HepG2 (cell line): ENCODE measurements around the gene INO80. TPM values are rescaled to one million over a fixed set of nuclear protein-coding genes. Genes with fewer than 3 reads are reported as not detected.

Source experiments
- ATRX ChIP-seq: sonication (generic); formaldehyde crosslinking; IDR thresholded peaks from 2 replicates; pipeline ENCODE4 v1.4.0; 2020; ENCODE audit warnings: missing genetic modification reagents, borderline replicate concordance
- BORCS8-MEF2B ChIP-seq: sonication (generic); formaldehyde crosslinking; IDR thresholded peaks from 2 replicates; pipeline ENCODE4 v1.8.0; 2022; ENCODE audit warnings: mild to moderate bottlenecking, missing genetic modification reagents
- CEBPG ChIP-seq: IDR thresholded peaks from 2 replicates; pipeline ENCODE4 v1.6.1; 2016
- DMAP1 ChIP-seq: IDR thresholded peaks from 2 replicates; pipeline ENCODE4 v1.6.1; 2016
- HDAC2 ChIP-seq: sonication (generic); formaldehyde crosslinking; IDR thresholded peaks from 2 replicates; pipeline ENCODE4 v1.4.0; 2020; ENCODE audit warnings: missing genetic modification reagents
- IRF2 ChIP-seq: IDR thresholded peaks from 2 replicates; pipeline ENCODE4 v1.6.1; 2018; ENCODE audit warnings: missing genetic modification reagents, missing compliant biosample characterization
- KLF9 ChIP-seq: IDR thresholded peaks from 2 replicates; pipeline ENCODE4 v1.6.1; 2016; ENCODE audit warnings: low read depth
- POLR2G ChIP-seq: fragments of 200-400 bp; formaldehyde crosslinking; IDR thresholded peaks from 2 replicates; pipeline ENCODE4 v1.6.1; 2018; ENCODE audit warnings: mild to moderate bottlenecking, low read depth, low read length, moderate library complexity
- RBFOX2 ChIP-seq: fragments of 200-400 bp; formaldehyde crosslinking; IDR thresholded peaks from 2 replicates; pipeline ENCODE4 v1.6.1; 2017; ENCODE audit warnings: low read depth, mild to moderate bottlenecking, low read length
- RBM39 ChIP-seq: fragments of 200-400 bp; formaldehyde crosslinking; IDR thresholded peaks from one replicate; pipeline ENCODE4 v1.6.1; 2018; ENCODE audit warnings: antibody characterized with exemption, mild to moderate bottlenecking, low read depth, low read length; ENCODE audit not compliant: poor library complexity, severe bottlenecking
- REL ChIP-seq: sonication (generic); formaldehyde crosslinking; conservative IDR thresholded peaks from 2 replicates; pipeline ENCODE4 v1.8.0; 2022; ENCODE audit warnings: mild to moderate bottlenecking, missing genetic modification reagents, moderate library complexity
- SOX13 ChIP-seq, 3 experiments: fragments of 450-650 bp in 1 of 3; sonication (generic) in 1 of 3; formaldehyde crosslinking in 1 of 3; IDR thresholded peaks in 2 of 3; conservative IDR thresholded peaks in 1 of 3; 2 replicates each; pipeline versions ENCODE4 v1.5.0 to v1.6.1; 2016 to 2020; ENCODE audit warnings: antibody characterized with exemption in 1 of 3, mild to moderate bottlenecking in 1 of 3, missing compliant biosample characterization in 1 of 3, missing genetic modification reagents in 1 of 3, moderate library complexity in 1 of 3
- TCF12 ChIP-seq, 2 experiments: fragments of 450-650 bp in 1 of 2; sonication (generic) in 1 of 2; formaldehyde crosslinking in 1 of 2; IDR thresholded peaks; 2 replicates each; pipeline versions ENCODE4 v1.6.1 to v1.8.0; 2017 to 2022; ENCODE audit warnings: antibody characterized with exemption in 1 of 2, mild to moderate bottlenecking in 1 of 2, missing genetic modification reagents in 1 of 2, moderate library complexity in 1 of 2
- ZBTB8A ChIP-seq: sonication (generic); formaldehyde crosslinking; IDR thresholded peaks from 2 replicates; pipeline ENCODE4 v1.4.0; 2020; ENCODE audit warnings: mild to moderate bottlenecking, low read depth, missing genetic modification reagents, borderline replicate concordance
- ZFYVE20 ChIP-seq: sonication (generic); formaldehyde crosslinking; IDR thresholded peaks from 2 replicates; pipeline ENCODE4 v1.8.0; 2023; ENCODE audit warnings: low read depth, mild to moderate bottlenecking, moderate library complexity, missing genetic modification reagents, borderline replicate concordance
- ZNF543 ChIP-seq: sonication (generic); formaldehyde crosslinking; IDR thresholded peaks from 2 replicates; pipeline ENCODE4 v1.4.0; 2020; ENCODE audit warnings: mild to moderate bottlenecking, missing genetic modification reagents
- ZNF550 ChIP-seq: sonication (generic); formaldehyde crosslinking; IDR thresholded peaks from 2 replicates; pipeline ENCODE4 v1.4.0; 2020; ENCODE audit warnings: mild to moderate bottlenecking, missing genetic modification reagents, borderline replicate concordance
- ZNF598 ChIP-seq: sonication (generic); formaldehyde crosslinking; IDR thresholded peaks from 2 replicates; pipeline ENCODE4 v1.5.1; 2020; ENCODE audit warnings: mild to moderate bottlenecking, missing genetic modification reagents, borderline replicate concordance
- ZNF670 ChIP-seq: sonication (generic); formaldehyde crosslinking; IDR thresholded peaks from 2 replicates; pipeline ENCODE4 v1.8.0; 2022; ENCODE audit warnings: mild to moderate bottlenecking, missing genetic modification reagents, borderline replicate concordance
- ZNF777 ChIP-seq: sonication (generic); formaldehyde crosslinking; IDR thresholded peaks from 2 replicates; pipeline ENCODE4 v1.4.0; 2020; ENCODE audit warnings: missing genetic modification reagents
- ZNF879 ChIP-seq: sonication (generic); formaldehyde crosslinking; IDR thresholded peaks from 2 replicates; pipeline ENCODE4 v1.8.1; 2023; ENCODE audit warnings: missing genetic modification reagents
- ZSCAN12 ChIP-seq: sonication (generic); formaldehyde crosslinking; IDR thresholded peaks from 2 replicates; pipeline ENCODE4 v1.9.0; 2021; ENCODE audit warnings: mild to moderate bottlenecking, missing genetic modification reagents
- polyA plus RNA-seq, 8 experiments: library from polyadenylated mRNA; depleted of rRNA in 3 of 8; stranded (reverse) in 7 of 8; unstranded in 1 of 8; fragments of >200 nt; fragmentation: Illumina TruSeq in 4 of 8; extraction: Trizol in 4 of 8; gene quantifications; 2 replicates each; pipeline versions ENCODE4 v1.2.1 to v1.2.3, GENCODE V29; 2011 to 2016; ENCODE audit warnings: low read depth in 4 of 8, missing spikeins in 1 of 8, mixed read lengths in 1 of 8; ENCODE audit not compliant: insufficient read depth in 1 of 8
- total RNA-seq, 5 experiments: library from RNA; depleted of rRNA; stranded (reverse); fragments of >200 nt; fragmentation: Illumina TruSeq; extraction: Trizol; gene quantifications; 2 replicates each; pipeline ENCODE4 v1.2.3, GENCODE V29; 2016; ENCODE audit warnings: low read depth in 1 of 5
- TF ChIP-seq, protein P1 (sequence below): sonication (generic); formaldehyde crosslinking; IDR thresholded peaks from 2 replicates; pipeline ENCODE4 v1.4.0; 2020; ENCODE audit warnings: mild to moderate bottlenecking, missing genetic modification reagents
- TF ChIP-seq, protein P2 (sequence below): sonication (generic); formaldehyde crosslinking; IDR thresholded peaks from 2 replicates; pipeline ENCODE4 v1.9.0; 2021; ENCODE audit warnings: missing genetic modification reagents, mild to moderate bottlenecking, borderline replicate concordance
- TF ChIP-seq, protein P3 (sequence below): sonication (generic); formaldehyde crosslinking; IDR thresholded peaks from 2 replicates; pipeline ENCODE4 v1.5.0; 2020; ENCODE audit warnings: mild to moderate bottlenecking, missing genetic modification reagents

INO80 gene
- total and polyA plus RNA-seq, 2 of the 13 experiments (the other 11 are each of a cell fraction or from before 2014, with no cell fraction given), result 3.6 to 14.8 TPM

DNA sequence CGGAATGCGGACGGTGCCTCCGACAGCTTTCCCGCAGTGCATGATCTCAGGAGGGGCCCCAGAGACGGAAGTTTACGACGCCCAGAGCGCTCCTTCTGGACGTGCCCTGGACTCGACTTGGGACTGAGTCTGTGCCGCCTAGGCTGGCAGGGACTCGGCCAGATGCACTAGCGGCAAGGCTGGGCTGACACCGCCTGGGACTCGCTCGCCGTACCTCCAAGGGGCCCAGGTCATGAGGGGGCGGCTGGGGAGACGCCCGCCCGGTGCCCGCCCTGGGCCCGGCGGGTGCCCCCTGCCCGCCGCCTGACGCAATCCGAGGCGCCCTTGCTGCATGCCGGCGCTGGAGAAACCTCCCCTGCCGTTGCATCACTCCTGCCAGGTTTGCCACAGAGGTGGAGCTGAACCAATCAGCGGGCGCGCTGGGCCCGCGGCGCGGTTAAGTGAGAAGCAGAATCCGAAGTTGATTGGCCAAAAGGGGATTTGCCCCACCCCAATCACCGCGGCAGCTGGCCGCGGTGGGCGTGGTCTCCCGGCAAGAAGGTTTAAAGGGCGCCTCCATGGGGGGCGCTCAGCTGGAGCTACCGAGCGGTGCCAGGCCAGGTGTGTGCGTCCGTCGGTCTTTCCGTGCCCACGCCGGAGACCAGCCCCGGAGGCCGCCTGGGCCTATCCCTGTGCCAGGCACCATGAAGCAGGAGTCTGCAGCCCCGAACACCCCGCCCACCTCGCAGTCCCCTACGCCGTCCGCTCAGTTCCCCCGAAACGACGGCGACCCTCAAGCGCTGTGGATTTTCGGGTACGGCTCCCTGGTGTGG, 163.0 kb downstream of the INO80 start, which contains the start of gene CHAC1 (continued):
- TF ChIP-seq, protein P1, sequence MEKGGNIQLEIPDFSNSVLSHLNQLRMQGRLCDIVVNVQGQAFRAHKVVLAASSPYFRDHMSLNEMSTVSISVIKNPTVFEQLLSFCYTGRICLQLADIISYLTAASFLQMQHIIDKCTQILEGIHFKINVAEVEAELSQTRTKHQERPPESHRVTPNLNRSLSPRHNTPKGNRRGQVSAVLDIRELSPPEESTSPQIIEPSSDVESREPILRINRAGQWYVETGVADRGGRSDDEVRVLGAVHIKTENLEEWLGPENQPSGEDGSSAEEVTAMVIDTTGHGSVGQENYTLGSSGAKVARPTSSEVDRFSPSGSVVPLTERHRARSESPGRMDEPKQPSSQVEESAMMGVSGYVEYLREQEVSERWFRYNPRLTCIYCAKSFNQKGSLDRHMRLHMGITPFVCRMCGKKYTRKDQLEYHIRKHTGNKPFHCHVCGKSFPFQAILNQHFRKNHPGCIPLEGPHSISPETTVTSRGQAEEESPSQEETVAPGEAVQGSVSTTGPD (CRISPR knock-in tag), result no peak
- no peak for TF ChIP-seq REL (CRISPR knock-in tag)
- TF ChIP-seq KLF9 (CRISPR knock-in tag), result no peak
- TF ChIP-seq ZBTB8A (CRISPR knock-in tag), result no peak
- TF ChIP-seq ZNF598 (CRISPR knock-in tag), result no peak
- no peak for TF ChIP-seq ZFYVE20 (CRISPR knock-in tag)
- no peak for TF ChIP-seq ZNF670 (CRISPR knock-in tag)
- no peak for TF ChIP-seq DMAP1 (CRISPR knock-in tag)
- no peak for TF ChIP-seq IRF2 (CRISPR knock-in tag)
- no peak for TF ChIP-seq TCF12 (IDR thresholded peaks at IDR 0.05)
- TF ChIP-seq TCF12 (CRISPR knock-in tag; IDR thresholded peaks at IDR 0.05), result no peak
- TF ChIP-seq BORCS8-MEF2B, result no peak
- TF ChIP-seq CEBPG, result peak; percentile 73
- TF ChIP-seq POLR2G, result no peak
- TF ChIP-seq ZNF543 (CRISPR knock-in tag), result no peak
- TF ChIP-seq, protein P2, sequence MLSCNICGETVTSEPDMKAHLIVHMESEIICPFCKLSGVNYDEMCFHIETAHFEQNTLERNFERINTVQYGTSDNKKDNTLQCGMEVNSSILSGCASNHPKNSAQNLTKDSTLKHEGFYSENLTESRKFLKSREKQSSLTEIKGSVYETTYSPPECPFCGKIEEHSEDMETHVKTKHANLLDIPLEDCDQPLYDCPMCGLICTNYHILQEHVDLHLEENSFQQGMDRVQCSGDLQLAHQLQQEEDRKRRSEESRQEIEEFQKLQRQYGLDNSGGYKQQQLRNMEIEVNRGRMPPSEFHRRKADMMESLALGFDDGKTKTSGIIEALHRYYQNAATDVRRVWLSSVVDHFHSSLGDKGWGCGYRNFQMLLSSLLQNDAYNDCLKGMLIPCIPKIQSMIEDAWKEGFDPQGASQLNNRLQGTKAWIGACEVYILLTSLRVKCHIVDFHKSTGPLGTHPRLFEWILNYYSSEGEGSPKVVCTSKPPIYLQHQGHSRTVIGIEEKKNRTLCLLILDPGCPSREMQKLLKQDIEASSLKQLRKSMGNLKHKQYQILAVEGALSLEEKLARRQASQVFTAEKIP (CRISPR knock-in tag), result no peak
- TF ChIP-seq ZNF777 (CRISPR knock-in tag), result 0 out of 2 replicates have a peak, but pooled peaks have one; percentile 40
- no peak for TF ChIP-seq ZNF879 (CRISPR knock-in tag)
- TF ChIP-seq, protein P3, sequence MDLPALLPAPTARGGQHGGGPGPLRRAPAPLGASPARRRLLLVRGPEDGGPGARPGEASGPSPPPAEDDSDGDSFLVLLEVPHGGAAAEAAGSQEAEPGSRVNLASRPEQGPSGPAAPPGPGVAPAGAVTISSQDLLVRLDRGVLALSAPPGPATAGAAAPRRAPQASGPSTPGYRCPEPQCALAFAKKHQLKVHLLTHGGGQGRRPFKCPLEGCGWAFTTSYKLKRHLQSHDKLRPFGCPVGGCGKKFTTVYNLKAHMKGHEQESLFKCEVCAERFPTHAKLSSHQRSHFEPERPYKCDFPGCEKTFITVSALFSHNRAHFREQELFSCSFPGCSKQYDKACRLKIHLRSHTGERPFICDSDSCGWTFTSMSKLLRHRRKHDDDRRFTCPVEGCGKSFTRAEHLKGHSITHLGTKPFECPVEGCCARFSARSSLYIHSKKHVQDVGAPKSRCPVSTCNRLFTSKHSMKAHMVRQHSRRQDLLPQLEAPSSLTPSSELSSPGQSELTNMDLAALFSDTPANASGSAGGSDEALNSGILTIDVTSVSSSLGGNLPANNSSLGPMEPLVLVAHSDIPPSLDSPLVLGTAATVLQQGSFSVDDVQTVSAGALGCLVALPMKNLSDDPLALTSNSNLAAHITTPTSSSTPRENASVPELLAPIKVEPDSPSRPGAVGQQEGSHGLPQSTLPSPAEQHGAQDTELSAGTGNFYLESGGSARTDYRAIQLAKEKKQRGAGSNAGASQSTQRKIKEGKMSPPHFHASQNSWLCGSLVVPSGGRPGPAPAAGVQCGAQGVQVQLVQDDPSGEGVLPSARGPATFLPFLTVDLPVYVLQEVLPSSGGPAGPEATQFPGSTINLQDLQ, result no peak
- no peak for TF ChIP-seq SOX13 (IDR thresholded peaks at IDR 0.05)
- TF ChIP-seq SOX13 (CRISPR knock-in tag; conservative IDR thresholded peaks at IDR 0.05 in 1 of 2, IDR thresholded peaks at IDR 0.05 in 1 of 2), result no peak
- no peak for TF ChIP-seq HDAC2 (CRISPR knock-in tag)
- no peak for TF ChIP-seq ZNF550
- 0 out of 2 replicates have a peak, but pooled peaks have one; percentile 29 for TF ChIP-seq RBFOX2
- TF ChIP-seq ZSCAN12 (CRISPR knock-in tag), result no peak
- TF ChIP-seq ATRX, result no peak
- TF ChIP-seq RBM39, result peak; percentile 92
